Spinal cord (tissue), 10 donors: ENCODE data around the gene CCS. TPM values are rescaled to one million over a fixed set of nuclear protein-coding genes. Genes with fewer than 3 reads are reported as not detected.
A peak's percentile ranks its signal among the peaks of the same experiment; 100 is the strongest.
"Not testable (repeated sequence)": the region's sequence is repeated elsewhere in the genome, so short reads cannot be mapped to it uniquely, and the experiment has no call there.

Experiments
- DNase-seq, 6 donors: peaks; one replicate each; pipeline versions ENCODE4 v3.0.0 to v3.0.0-alpha.2; 2013 to 2015; ENCODE audit warnings: low spot score in 6 of 6, low read depth in 4 of 6
- H3K27ac ChIP-seq: one replicate; pipeline ENCODE4 v1.5.1; 2013; ENCODE audit warnings: low read depth, low read length, control low read depth
- H3K27me3 ChIP-seq: one replicate; pipeline ENCODE4 v1.6.1; 2013; ENCODE audit warnings: low read length; ENCODE audit not compliant: control insufficient read depth, insufficient read depth
- H3K36me3 ChIP-seq: one replicate; pipeline ENCODE4 v1.6.1; 2013; ENCODE audit warnings: low read length; ENCODE audit not compliant: control insufficient read depth, insufficient read depth
- H3K4me1 ChIP-seq: one replicate; pipeline ENCODE4 v1.6.1; 2013; ENCODE audit warnings: low read length; ENCODE audit not compliant: control insufficient read depth, insufficient read depth
- H3K4me3 ChIP-seq: one replicate; pipeline ENCODE4 v1.5.1; 2013; ENCODE audit warnings: low read depth, low read length, control low read depth
- H3K9me3 ChIP-seq: one replicate; pipeline ENCODE4 v1.6.1; 2013; ENCODE audit warnings: low read length; ENCODE audit not compliant: control insufficient read depth, insufficient read depth
- WGBS: methylation state at CpG from one replicate; pipeline ENCODE4 v1.1.5; 2013; ENCODE audit warnings: missing lambda C conversion rate; ENCODE audit not compliant: insufficient coverage; 5-methylcytosine and 5-hydroxymethylcytosine counted together
- long read RNA-seq, 4 donors: transcript quantifications; one replicate each; lab custom pipeline, GENCODE V29; 2026
- polyA plus RNA-seq, 2 donors: library from polyadenylated mRNA; unstranded; fragments of 120-200 nt; gene quantifications; one replicate each; pipeline ENCODE4 v1.2.1, GENCODE V29; 2013; ENCODE audit not compliant: insufficient read length in 2 of 2
- total RNA-seq, 2 donors: library from RNA; depleted of rRNA in 1 of 2; stranded (reverse); fragments of 120-200 nt in 1 of 2; fragments of >200 nt in 1 of 2; gene quantifications; one replicate each; pipeline versions ENCODE4 v1.2.3 to v1.2.4, GENCODE V29; 2013 to 2014
- donor health status: healthy.

The CCS gene, protein sequence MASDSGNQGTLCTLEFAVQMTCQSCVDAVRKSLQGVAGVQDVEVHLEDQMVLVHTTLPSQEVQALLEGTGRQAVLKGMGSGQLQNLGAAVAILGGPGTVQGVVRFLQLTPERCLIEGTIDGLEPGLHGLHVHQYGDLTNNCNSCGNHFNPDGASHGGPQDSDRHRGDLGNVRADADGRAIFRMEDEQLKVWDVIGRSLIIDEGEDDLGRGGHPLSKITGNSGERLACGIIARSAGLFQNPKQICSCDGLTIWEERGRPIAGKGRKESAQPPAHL
- total RNA-seq, result 10 to 100 TPM; 17.0 to 76.3 TPM
- 10 to 100 TPM; 47.0 to 81.4 TPM for polyA plus RNA-seq
- long read RNA-seq, donor 1, transcript CCS-208 (8 exons, 1,430 nt), result major isoform, 9 of 30 reads
- long read RNA-seq, donor 1, transcript CCS-205 (7 exons, 1,196 nt), result minor isoform, 5 of 30 reads
- long read RNA-seq, donor 1, partial matches to known transcripts, result 9 of 30 reads
- long read RNA-seq, donor 1, other reads (novel, unspliced or antisense), result 0 of 30 reads
- long read RNA-seq, donor 2, partial matches to known transcripts, result 0 of 4 reads
- long read RNA-seq, donor 2, other reads (novel, unspliced or antisense), result 0 of 4 reads
- long read RNA-seq, donor 3, transcript CCS-208 (8 exons, 1,430 nt), result major isoform, 5 of 8 reads
- long read RNA-seq, donor 3, partial matches to known transcripts, result 0 of 8 reads
- long read RNA-seq, donor 3, other reads (novel, unspliced or antisense), result 0 of 8 reads
- long read RNA-seq, donor 4, transcript CCS-209 (4 exons, 777 nt), result minor isoform, 7 of 46 reads
- long read RNA-seq, donor 4, transcript CCS-205 (7 exons, 1,196 nt), result minor isoform, 10 of 46 reads
- long read RNA-seq, donor 4, transcript CCS-208 (8 exons, 1,430 nt), result major isoform, 19 of 46 reads
- long read RNA-seq, donor 4, partial matches to known transcripts, result 8 of 46 reads
- long read RNA-seq, donor 4, other reads (novel, unspliced or antisense), result 0 of 46 reads

DNA sequence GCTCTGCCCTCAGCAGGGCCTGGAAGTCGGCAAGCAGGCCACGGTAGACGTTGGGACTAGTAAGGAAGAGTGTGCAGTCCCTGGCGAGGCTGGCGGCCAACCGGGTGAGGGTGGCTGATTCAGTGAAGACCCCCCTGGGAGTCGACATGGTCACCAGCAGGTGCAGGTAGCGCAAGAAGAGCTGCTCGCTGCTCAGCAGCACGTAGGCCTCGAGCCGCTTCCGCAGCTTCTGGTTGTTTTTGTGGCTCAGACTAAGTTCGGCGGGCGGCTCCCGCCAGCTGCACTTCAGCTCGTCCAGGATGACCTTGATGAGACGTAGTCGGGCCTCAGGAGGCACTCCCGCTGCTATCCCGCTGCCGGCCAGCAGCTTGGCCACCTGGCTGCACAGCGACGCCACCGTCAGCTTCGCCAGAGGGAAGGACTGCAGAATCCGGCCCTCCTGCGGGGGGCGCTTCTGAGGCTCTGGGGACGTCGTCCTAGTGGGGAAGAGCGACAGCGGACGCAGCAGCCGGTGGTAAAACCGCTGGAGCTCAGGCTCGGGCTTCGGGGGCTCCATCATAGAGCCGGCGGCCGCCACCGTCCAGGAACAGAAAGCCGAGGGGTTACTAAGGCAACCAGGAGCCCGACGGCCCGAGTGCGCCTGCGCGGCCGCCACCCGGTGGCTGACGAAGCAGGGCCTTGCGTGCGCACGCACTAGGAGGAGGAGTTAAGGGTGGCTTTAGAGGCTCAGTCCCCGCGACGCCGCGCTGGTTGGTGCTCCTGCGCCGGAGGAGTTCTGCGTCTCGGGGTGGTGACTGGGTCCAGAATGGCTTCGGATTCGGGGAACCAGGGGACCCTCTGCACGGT is at the start of gene CCS, which contains the start of gene CCDC87:
Gene CCS, plus strand, starts transcription at position 729 of the 846 bp plus-strand sequence. Its CDS starts 77 bp downstream, at position 806.
Gene CCDC87, minus strand, starts transcription at position 607 of the 846 bp plus-strand sequence. Its CDS starts 48 bp downstream, at position 559.
- peaks cover 10% of the 10 kb centered on the region for H3K9me3 ChIP-seq
- peak within 1 kb of the TSS; percentile 88 for H3K27ac ChIP-seq
- peak; percentile 80 to 98 (median 91) for DNase-seq
- peak within 1 kb of the TSS; percentile 71 for H3K4me3 ChIP-seq
- no peaks in the 10 kb centered on the region for H3K27me3 ChIP-seq
- H3K36me3 ChIP-seq, result peaks cover 4% of the 10 kb centered on the region
- peaks cover 43% of the 10 kb centered on the region for H3K4me1 ChIP-seq
- 14% methylated on average over 68 of the region's 68 CpGs for WGBS

DNA sequence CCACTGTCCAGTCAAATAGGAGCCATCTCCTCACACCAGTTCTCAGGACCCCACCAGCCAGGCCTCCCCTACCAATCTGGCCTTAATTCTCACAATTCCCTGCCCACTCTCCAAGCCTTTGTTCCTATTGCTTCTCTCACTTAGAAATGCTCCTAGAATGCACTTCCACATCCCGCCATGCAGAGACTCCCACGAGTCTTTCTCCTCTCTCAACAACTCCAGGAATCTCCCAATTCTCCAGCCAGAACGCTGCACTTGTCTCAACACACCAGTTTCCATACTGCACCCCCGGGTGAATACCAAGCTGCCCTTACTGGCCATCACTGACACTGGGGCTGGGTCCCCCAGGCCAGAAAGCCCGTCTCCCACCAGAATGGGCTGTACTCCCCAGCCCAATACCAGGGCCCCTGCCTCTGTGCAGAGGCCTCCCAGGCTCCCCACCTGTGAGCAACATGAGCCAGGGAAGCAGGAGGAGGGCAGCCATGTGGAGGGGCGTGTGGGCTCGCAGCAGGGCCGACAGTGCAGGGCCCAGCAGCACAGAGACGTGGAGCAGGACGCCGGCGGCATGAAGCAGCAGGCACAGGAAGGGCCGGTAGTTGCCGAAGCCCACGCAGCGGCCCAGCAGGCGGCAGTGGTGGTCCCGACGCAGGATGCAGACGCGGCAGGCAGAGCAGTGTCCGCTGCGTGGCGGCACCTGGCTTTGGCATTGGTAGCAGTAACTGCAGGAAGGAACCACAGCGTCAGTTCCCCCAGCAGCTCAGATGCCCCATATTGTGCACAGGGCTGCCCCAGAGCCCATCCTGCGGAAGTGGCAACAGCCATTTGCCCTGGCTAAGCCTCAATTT is 49.5 kb upstream of the CCS start:
- Histone ChIP-seq H3K27ac (peak overlapping the region; percentile 57), H3K4me3 (peak overlapping the region; percentile 12), H3K36me3 (peaks cover 44% of the 10 kb centered on the region), H3K9me3 (no peaks in the 10 kb centered on the region), H3K4me1 (peaks cover 37% of the 10 kb centered on the region), H3K27me3 (peaks cover 2% of the 10 kb centered on the region)
- 17% methylated on average over 26 of the region's 26 CpGs for WGBS
- DNase-seq, result peak in 4 of 6 donors; percentile 45 to 87 (median 62)

DNA sequence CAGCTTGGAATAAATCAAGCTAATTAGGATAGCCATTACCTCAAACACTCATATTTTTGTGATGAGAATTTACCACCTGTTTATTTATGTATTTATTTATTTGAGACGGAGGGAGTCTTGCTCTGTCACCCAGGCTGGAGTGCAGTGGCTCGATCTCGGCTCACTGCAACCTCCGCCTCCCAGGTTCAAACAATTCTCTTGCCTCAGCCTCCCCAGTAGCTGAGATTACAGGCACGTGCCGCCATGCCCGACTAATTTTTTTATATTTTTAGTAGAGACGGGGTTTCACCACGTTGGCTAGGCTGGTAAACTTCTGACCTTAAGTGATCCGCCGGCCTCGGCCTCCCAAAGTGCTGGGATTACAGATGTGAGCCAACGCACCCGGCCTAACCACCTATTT is 48.0 kb upstream of the CCS start:
- H3K4me3 ChIP-seq, H3K9me3 ChIP-seq, H3K27ac ChIP-seq, DNase-seq, H3K27me3 ChIP-seq: not testable (repeated sequence)
- Histone ChIP-seq H3K4me1 (peaks cover 37% of the 10 kb centered on the region), H3K36me3 (peaks cover 29% of the 10 kb centered on the region)
- 88% methylated on average over 8 of the region's 14 CpGs for WGBS

DNA sequence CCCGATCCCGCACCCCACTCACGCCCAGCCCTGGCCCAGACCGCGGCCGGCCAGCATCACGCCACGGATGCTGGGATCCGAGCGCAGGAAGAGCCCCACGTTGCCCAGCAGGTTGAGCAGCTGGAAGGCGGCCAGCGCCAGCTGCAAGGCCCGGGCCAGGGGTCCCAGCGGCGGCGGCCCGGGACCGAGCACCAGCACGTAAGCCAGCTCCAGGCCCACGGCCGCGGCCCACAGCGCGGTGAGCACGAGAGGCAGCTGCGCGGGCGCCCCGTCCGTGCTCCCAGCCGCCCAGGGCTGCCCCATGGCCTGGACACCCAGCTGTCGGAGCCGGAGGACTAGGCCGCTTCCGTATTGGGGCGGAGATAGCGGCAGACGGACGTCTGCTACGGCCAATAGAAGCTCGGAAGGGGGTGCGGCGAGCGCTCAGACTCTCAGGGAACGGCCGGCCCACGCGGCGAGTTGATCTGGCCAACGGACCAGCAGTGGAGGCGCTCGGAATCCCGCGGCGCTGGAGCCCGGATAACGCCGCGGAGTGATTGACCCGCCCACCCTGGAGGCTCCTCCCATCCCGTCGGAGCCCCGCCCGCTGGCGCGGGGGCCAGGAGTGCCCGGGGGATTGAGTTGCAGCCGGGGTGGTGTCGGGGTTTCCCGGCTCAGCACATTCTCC is 47.2 kb upstream of the CCS start, which contains the start of gene ZDHHC24:
Gene ZDHHC24, minus strand, starts transcription at position 348 of the 667 bp plus-strand sequence. Its CDS starts 45 bp downstream, at position 303.
- Histone ChIP-seq H3K4me3 (peak within 1 kb of the TSS; percentile 56), H3K27me3 (peaks cover 4% of the 10 kb centered on the region), H3K27ac (peak within 1 kb of the TSS; percentile 33), H3K36me3 (peaks cover 28% of the 10 kb centered on the region), H3K9me3 (no peaks in the 10 kb centered on the region), H3K4me1 (peaks cover 37% of the 10 kb centered on the region)
- peak; percentile 74 to 97 (median 89) for DNase-seq
- 0% methylated on average over 71 of the region's 71 CpGs for WGBS

DNA sequence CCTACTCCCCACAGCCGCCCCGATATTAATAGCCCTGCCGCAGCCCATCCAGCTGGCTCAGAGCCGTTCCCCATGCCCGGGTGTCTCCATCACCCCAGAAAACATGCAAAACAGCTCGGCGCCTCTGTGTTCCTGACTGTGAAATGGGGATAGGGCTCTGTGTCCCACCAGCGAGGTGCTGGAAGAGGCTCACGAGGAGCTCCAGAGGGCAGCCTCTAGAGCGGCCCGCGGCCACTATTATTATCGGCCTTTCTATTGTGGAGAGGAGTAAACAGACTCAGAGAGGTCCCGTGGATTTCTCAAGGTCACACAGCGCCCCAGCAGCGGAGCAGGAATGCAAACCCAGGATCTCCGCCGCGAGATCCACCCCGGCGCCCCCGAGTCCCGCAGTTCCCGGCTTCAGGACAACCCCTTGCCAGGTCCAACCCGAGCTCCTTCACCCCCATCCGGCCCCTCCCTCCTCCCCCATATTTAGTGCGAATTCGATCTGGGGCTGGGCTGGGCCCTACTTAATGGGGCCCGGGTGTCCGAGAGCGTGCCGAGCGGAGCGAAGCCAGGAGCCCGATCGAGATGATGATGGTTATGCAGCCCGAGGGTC is 46.5 kb upstream of the CCS start, which contains the start of gene ACTN3:
Gene ACTN3, plus strand, starts transcription at position 536 of the 598 bp plus-strand sequence. Its CDS starts 35 bp downstream, at position 571.
- H3K4me3 ChIP-seq, result peak within 1 kb of the TSS; percentile 56
- DNase-seq, result no peak
- peaks cover 4% of the 10 kb centered on the region for H3K27me3 ChIP-seq
- no peaks in the 10 kb centered on the region for H3K9me3 ChIP-seq
- H3K36me3 ChIP-seq, result peaks cover 25% of the 10 kb centered on the region
- peak within 1 kb of the TSS; percentile 33 for H3K27ac ChIP-seq
- H3K4me1 ChIP-seq, result peaks cover 37% of the 10 kb centered on the region
- 3% methylated on average over 30 of the region's 37 CpGs for WGBS

DNA sequence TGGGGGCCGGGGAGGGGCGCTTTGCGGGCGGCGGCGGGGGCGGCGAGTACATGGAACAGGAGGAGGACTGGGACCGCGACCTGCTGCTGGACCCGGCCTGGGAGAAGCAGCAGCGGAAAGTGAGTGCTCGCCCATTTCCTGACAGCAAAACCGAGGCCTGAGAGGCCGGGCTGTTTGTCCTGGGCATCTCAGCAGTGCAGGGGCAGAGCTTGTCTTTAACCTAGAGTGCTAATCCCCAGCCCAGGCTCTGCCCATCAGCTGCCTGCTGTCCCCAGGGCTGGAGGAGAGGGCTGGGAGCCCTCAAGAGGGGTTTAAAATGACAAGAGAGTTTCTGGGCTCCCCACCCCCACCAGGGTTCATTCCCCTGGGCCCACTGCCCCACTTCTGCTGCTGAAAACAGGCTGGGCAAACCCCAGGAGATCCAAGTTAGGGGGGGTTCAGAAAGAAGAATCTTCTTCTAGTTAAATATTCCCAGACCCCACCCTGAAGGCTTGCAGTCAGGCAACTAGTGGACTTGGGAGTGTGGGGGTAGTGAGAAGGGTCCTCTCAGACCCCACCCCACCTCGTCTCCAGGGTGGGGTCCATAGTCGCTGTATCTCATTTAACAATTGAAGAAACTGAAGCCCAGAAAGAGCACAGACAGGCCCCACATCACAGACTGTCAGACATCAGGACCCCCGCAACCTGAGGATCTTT is 45.9 kb upstream of the CCS start:
- Histone ChIP-seq H3K4me3 (no peak overlapping the region), H3K27ac (no peak overlapping the region)
- 14% methylated on average over 15 of the region's 18 CpGs for WGBS

DNA sequence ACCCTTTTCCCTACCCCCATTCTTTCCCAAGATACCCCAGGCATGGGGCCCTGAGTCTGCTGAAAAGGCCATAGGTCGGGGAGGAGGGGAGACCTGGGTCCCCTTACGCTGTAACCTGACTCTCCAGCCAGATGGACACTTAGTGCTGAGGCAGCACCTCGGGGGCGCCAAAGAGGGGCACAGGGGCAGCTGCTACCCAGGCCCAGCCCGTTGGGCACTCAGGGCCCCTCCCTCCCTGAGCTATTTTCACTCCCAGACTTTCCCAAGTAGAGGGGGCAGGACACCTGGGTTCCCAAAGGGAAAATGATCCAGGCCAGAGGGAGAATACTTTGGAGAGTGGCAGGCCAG is 45.3 kb upstream of the CCS start:
- H3K36me3 ChIP-seq, result peaks cover 13% of the 10 kb centered on the region
- H3K27me3 ChIP-seq, result peaks cover 4% of the 10 kb centered on the region
- WGBS, result 24% methylated on average over 4 of the region's 5 CpGs
- H3K4me3 ChIP-seq, result no peak overlapping the region
- H3K9me3 ChIP-seq, result no peaks in the 10 kb centered on the region
- no peak for DNase-seq
- H3K27ac ChIP-seq, result no peak overlapping the region
- H3K4me1 ChIP-seq, result peaks cover 37% of the 10 kb centered on the region

More for the DNA sequence above, 45.9 kb upstream of the CCS start:
- H3K36me3 ChIP-seq, result peaks cover 19% of the 10 kb centered on the region
- peaks cover 4% of the 10 kb centered on the region for H3K27me3 ChIP-seq
- no peak for DNase-seq
- H3K4me1 ChIP-seq, result peaks cover 37% of the 10 kb centered on the region
- no peaks in the 10 kb centered on the region for H3K9me3 ChIP-seq
